Aorta (tissue), 5 donors: Measurements from ENCODE around the gene OCRL. TPM values are rescaled to one million over a fixed set of nuclear protein-coding genes. Genes with fewer than 3 reads are reported as not detected.
A peak's percentile ranks its signal among the peaks of the same experiment; 100 is the strongest.

ENCODE experiments used
- ATAC-seq: fragments of 200-7000 bp; cut with Tn5 transposase; one replicate; pipeline ENCODE4 v1.9.1; 2022; ENCODE audit warnings: moderate library complexity; ENCODE audit not compliant: low FRiP score
- DNase-seq, 2 donors: peaks; one replicate each; pipeline ENCODE4 v3.0.0-alpha.2; 2020
- H3K27ac ChIP-seq, 2 donors: one replicate each; pipeline ENCODE4 v1.5.1; 2013; ENCODE audit warnings: low read length in 2 of 2, mild to moderate bottlenecking in 2 of 2, moderate library complexity in 2 of 2, control low read depth in 1 of 2, inconsistent platforms in 1 of 2, low read depth in 1 of 2
- H3K27me3 ChIP-seq, 2 donors: one replicate each; pipeline ENCODE4 v1.6.1; 2013; ENCODE audit warnings: control low read depth in 1 of 2, low read length in 1 of 2, mild to moderate bottlenecking in 1 of 2, moderate library complexity in 1 of 2; ENCODE audit not compliant: insufficient read depth in 2 of 2, control insufficient read depth in 1 of 2
- H3K36me3 ChIP-seq, 2 donors: one replicate each; pipeline ENCODE4 v1.6.1; 2013; ENCODE audit warnings: control low read depth in 1 of 2, low read length in 1 of 2, mild to moderate bottlenecking in 1 of 2; ENCODE audit not compliant: insufficient read depth in 2 of 2, control insufficient read depth in 1 of 2
- H3K4me1 ChIP-seq, 2 donors: one replicate each; pipeline ENCODE4 v1.6.1; 2013; ENCODE audit warnings: low read length in 2 of 2, control low read depth in 1 of 2, mild to moderate bottlenecking in 1 of 2, moderate library complexity in 1 of 2; ENCODE audit not compliant: insufficient read depth in 2 of 2, control insufficient read depth in 1 of 2
- H3K4me3 ChIP-seq, 2 donors: one replicate each; pipeline ENCODE4 v1.5.1; 2013; ENCODE audit warnings: low read length in 2 of 2, control low read depth in 1 of 2, mild to moderate bottlenecking in 1 of 2
- H3K9me3 ChIP-seq: one replicate; pipeline ENCODE4 v1.6.1; 2013; ENCODE audit warnings: mild to moderate bottlenecking, low read length; ENCODE audit not compliant: control insufficient read depth
- WGBS, 2 donors: extraction: QIAGEN DNeasy Blood & Tissue Kit; methylation state at CpG; one replicate each; pipeline ENCODE4 v1.1.7; 2013; 5-methylcytosine and 5-hydroxymethylcytosine counted together
- intact Hi-C, 2 donors: fragments of 100-400 bp; cut with DNase I; formaldehyde crosslinking; loops; one replicate each; pipeline versions ENCODE4 v1.14.2 to v1.15.0; 2022
- polyA plus RNA-seq, 2 donors: library from polyadenylated mRNA; stranded (reverse); fragments of 200-250 nt; gene quantifications; one replicate each; pipeline ENCODE4 v1.2.3, GENCODE V29; 2013
- total RNA-seq, 2 donors: library from RNA; stranded (reverse); fragmentation: NEBNext Ultra II Directional; extraction: Animal tissue kit (Norgen Biotek cat#: 25700); gene quantifications; one replicate each; pipeline ENCODE4 v1.2.1, GENCODE V29; 2021
- donor health status: healthy with polysubstance abuse.
- donor health status: Bipolar disorder and iron deficiency.
- donor health status: DM: no; HTN: no; CAD: no.
- donor health status: DM: no; HTN: no; CAD: no.
- donor health status: DM: yes; HTN: yes; CAD: no.

The OCRL gene
- total and polyA plus RNA-seq, 4 donors: 10.6 to 23.6 (median 18.2) TPM

- intact Hi-C loops: loop anchor here in 1 of 2 donors (1.0 kb wide), 1 partner anchor 87 kb away; no protein-coding TSS in a partner anchor
- no peaks in the 10 kb centered on the region for H3K27me3 ChIP-seq
- no peak overlapping the region for H3K27ac ChIP-seq
- H3K4me3 ChIP-seq: no peak overlapping the region
- WGBS, 2 donors: 77 to 91% methylated on average over 8 of the region's 8 CpGs
- no peaks in the 10 kb centered on the region for H3K9me3 ChIP-seq
- no peaks in the 10 kb centered on the region for H3K36me3 ChIP-seq
- no peak for ATAC-seq
- DNase-seq: no peak
- no peaks in the 10 kb centered on the region for H3K4me1 ChIP-seq
Measured at GRCh38 chrX:129638917-129639316, 98.9 kb downstream of the OCRL start.

GRCh38 chrX:129640737-129641136 lies 100.7 kb downstream of the OCRL start:
- no peak overlapping the region for H3K27ac ChIP-seq
- WGBS, 2 donors: 84 to 100% methylated on average over 1 of the region's 1 CpG
- intact Hi-C loops: no loop called here
- ATAC-seq: no peak
- peak in 1 of 2 donors; percentile 3 for DNase-seq
- H3K4me1 ChIP-seq: no peaks in the 10 kb centered on the region
- no peaks in the 10 kb centered on the region for H3K36me3 ChIP-seq
- H3K9me3 ChIP-seq: no peaks in the 10 kb centered on the region
- H3K27me3 ChIP-seq: no peaks in the 10 kb centered on the region
- H3K4me3 ChIP-seq: no peak overlapping the region

GRCh38 chrX:129641469-129641868 lies 101.4 kb downstream of the OCRL start:
- no peak overlapping the region for H3K4me3 ChIP-seq
- DNase-seq: peak in 1 of 2 donors; percentile 22
- no peak for ATAC-seq
- 60 to 88% methylated on average over 3 of the region's 3 CpGs for WGBS, 2 donors
- H3K4me1 ChIP-seq: no peaks in the 10 kb centered on the region
- intact Hi-C loops: no loop called here
- no peaks in the 10 kb centered on the region for H3K27me3 ChIP-seq
- H3K27ac ChIP-seq: no peak overlapping the region
- H3K9me3 ChIP-seq: no peaks in the 10 kb centered on the region
- no peaks in the 10 kb centered on the region for H3K36me3 ChIP-seq

- 56 to 65% methylated on average over 3 of the region's 3 CpGs for WGBS, 2 donors
- DNase-seq (peak in 1 of 2 donors; percentile 76), ATAC-seq (no peak)
- intact Hi-C loops: no loop called here
- Histone ChIP-seq H3K36me3 (no peaks in the 10 kb centered on the region), H3K4me1 (no peaks in the 10 kb centered on the region), H3K4me3 (no peak overlapping the region), H3K27ac (no peak overlapping the region), H3K9me3 (no peaks in the 10 kb centered on the region), H3K27me3 (no peaks in the 10 kb centered on the region)
Measured at GRCh38 chrX:129641941-129642340, 101.9 kb downstream of the OCRL start.

Other genes with a start within 250 kb of the OCRL start
- 10 to 100 TPM; 50.7 to 51.1 TPM for gene SMARCA1, start 16.8 kb upstream of the OCRL start, total RNA-seq
- gene SMARCA1, start 16.8 kb upstream of the OCRL start, polyA plus RNA-seq: 10 to 100 TPM; 18.9 to 28.9 TPM
- gene APLN, start 114.7 kb downstream of the OCRL start, total RNA-seq: 10 to 100 TPM; 11.0 to 24.0 TPM
- 1 to 10 TPM in 1 of 2 donors, under 1 TPM in 1; 0.08 to 2.3 TPM for gene APLN, start 114.7 kb downstream of the OCRL start, polyA plus RNA-seq
- 10 to 100 TPM in 1 of 2 donors, 1 to 10 TPM in 1; 3.3 to 24.8 TPM for gene XPNPEP2, start 198.7 kb downstream of the OCRL start, total RNA-seq
- gene XPNPEP2, start 198.7 kb downstream of the OCRL start, polyA plus RNA-seq: 1 to 10 TPM in 1 of 2 donors, under 1 TPM in 1; 0.26 to 5.5 TPM
- gene SASH3, start 239.7 kb downstream of the OCRL start, total RNA-seq: 10 to 100 TPM; 12.7 to 16.1 TPM
- gene SASH3, start 239.7 kb downstream of the OCRL start, polyA plus RNA-seq: 1 to 10 TPM in 1 of 2 donors, under 1 TPM in 1; 0.90 to 8.4 TPM